Measurements from ENCODE around the gene FCSK. TPM values are rescaled to one million over a fixed set of nuclear protein-coding genes. Genes with fewer than 3 reads are reported as not detected.

Gene FCSK
- total and polyA plus RNA-seq, 4 donors = 5.4 to 21.2 (median 12.9) TPM

- WGBS, 2 donors = 87 to 89% methylated on average over 5 of the region's 5 CpGs
These were observed 24.3 kb upstream of the FCSK start for GRCh38 chr16:70429888-70430666.

GRCh38 chr16:70430667-70431536 lies 23.5 kb upstream of the FCSK start:
- DNase-seq = no peak
- no peaks in the 10 kb centered on the region for H3K36me3 ChIP-seq (ENCODE audit: control insufficient read depth in 1 of 2, insufficient read depth in 2 of 2, low read length in 1 of 2)
- WGBS, 2 donors = 77 to 80% methylated on average over 11 of the region's 11 CpGs
- no peak overlapping the region for H3K4me3 ChIP-seq (ENCODE audit: low read length in 2 of 2)
- ATAC-seq (ENCODE audit: low FRiP score) = no peak
- H3K27me3 ChIP-seq (ENCODE audit: control insufficient read depth in 1 of 2, insufficient read depth in 2 of 2, low read length in 1 of 2) = no peaks in the 10 kb centered on the region
- H3K9me3 ChIP-seq (ENCODE audit: control insufficient read depth, low read length) = no peaks in the 10 kb centered on the region
- peaks cover 2 to 6% of the 10 kb centered on the region in 2 donors for H3K4me1 ChIP-seq (ENCODE audit: control insufficient read depth in 1 of 2, insufficient read depth in 2 of 2, low read length in 2 of 2)
- H3K27ac ChIP-seq (ENCODE audit: low read depth in 1 of 2, low read length in 2 of 2) = no peak overlapping the region
- intact Hi-C loops (cut with DNase I) = no loop called here

More at GRCh38 chr16:70429888-70430666, 24.3 kb upstream of the FCSK start:
- intact Hi-C loops (cut with DNase I) = no loop called here
- H3K4me3 ChIP-seq (ENCODE audit: low read length in 2 of 2) = no peak overlapping the region
- ATAC-seq (ENCODE audit: low FRiP score) = no peak
- H3K9me3 ChIP-seq (ENCODE audit: control insufficient read depth, low read length) = no peaks in the 10 kb centered on the region
- H3K27me3 ChIP-seq (ENCODE audit: control insufficient read depth in 1 of 2, insufficient read depth in 2 of 2, low read length in 1 of 2) = no peaks in the 10 kb centered on the region
- DNase-seq = no peak
- no peaks in the 10 kb centered on the region for H3K36me3 ChIP-seq (ENCODE audit: control insufficient read depth in 1 of 2, insufficient read depth in 2 of 2, low read length in 1 of 2)
- H3K4me1 ChIP-seq (ENCODE audit: control insufficient read depth in 1 of 2, insufficient read depth in 2 of 2, low read length in 2 of 2) = peaks cover 2 to 6% of the 10 kb centered on the region in 2 donors
- no peak overlapping the region for H3K27ac ChIP-seq (ENCODE audit: low read depth in 1 of 2, low read length in 2 of 2)

GRCh38 chr16:70432356-70432722 lies 22.1 kb upstream of the FCSK start:
- intact Hi-C loops (cut with DNase I) = no loop called here
- ATAC-seq (ENCODE audit: low FRiP score) = no peak
- WGBS, 2 donors = 31% methylated on average over 3 of the region's 3 CpGs

DNA sequence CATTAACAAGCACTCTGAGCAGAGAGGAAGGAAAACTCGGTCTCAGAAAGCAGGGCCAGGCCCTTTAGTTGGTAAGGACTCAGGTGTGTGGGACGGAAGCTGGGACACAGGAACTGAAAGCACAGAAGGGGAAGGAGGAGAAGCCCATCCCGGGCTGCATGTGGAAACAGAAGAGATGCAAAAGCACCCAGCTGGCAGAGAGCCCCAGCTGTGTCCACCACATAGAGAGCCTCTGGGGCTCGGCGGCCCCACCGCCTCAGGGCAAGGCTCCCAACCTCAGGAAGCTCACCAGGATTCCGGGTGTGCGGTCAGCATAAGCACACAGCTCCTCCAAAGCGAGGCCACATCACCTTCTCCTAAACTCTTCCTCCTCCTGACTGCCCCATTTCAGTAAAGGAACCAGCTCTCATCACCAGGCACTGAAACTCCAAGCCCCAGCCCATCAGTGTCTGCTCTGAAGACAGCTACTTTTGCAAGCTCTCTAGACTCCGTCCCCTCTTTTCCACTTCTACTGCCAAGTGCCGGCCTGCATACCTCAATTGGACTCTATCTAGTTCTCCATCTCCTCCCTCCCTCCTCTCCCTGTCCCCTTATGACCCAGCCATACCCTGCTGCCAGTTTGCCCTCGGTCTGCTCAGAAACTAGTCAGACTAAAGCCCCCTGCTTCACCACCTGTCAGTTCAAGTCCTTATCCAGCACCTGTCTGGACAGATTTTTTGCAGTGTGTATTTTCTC lies 21.5 kb upstream of the FCSK start:
- H3K4me1 ChIP-seq (ENCODE audit: control insufficient read depth in 1 of 2, insufficient read depth in 2 of 2, low read length in 2 of 2) = peaks cover 0 to 3% of the 10 kb centered on the region in 2 donors
- H3K27me3 ChIP-seq (ENCODE audit: control insufficient read depth in 1 of 2, insufficient read depth in 2 of 2, low read length in 1 of 2) = no peaks in the 10 kb centered on the region
- ATAC-seq (ENCODE audit: low FRiP score) (no peak), DNase-seq (peak in 1 of 2 donors; percentile 62)
- H3K36me3 ChIP-seq (ENCODE audit: control insufficient read depth in 1 of 2, insufficient read depth in 2 of 2, low read length in 1 of 2) = no peaks in the 10 kb centered on the region
- no peaks in the 10 kb centered on the region for H3K9me3 ChIP-seq (ENCODE audit: control insufficient read depth, low read length)
- no peak overlapping the region for H3K4me3 ChIP-seq (ENCODE audit: low read length in 2 of 2)
- H3K27ac ChIP-seq (ENCODE audit: low read depth in 1 of 2, low read length in 2 of 2) = peak overlapping the region in 1 of 2 donors; percentile 68
- intact Hi-C loops (cut with DNase I) = no loop called here
- WGBS, 2 donors = 8 to 19% methylated on average over 12 of the region's 12 CpGs

More at GRCh38 chr16:70432356-70432722, 22.1 kb upstream of the FCSK start:
- Histone ChIP-seq H3K4me1 (ENCODE audit: control insufficient read depth in 1 of 2, insufficient read depth in 2 of 2, low read length in 2 of 2) (peaks cover 2 to 6% of the 10 kb centered on the region in 2 donors), H3K27me3 (ENCODE audit: control insufficient read depth in 1 of 2, insufficient read depth in 2 of 2, low read length in 1 of 2) (no peaks in the 10 kb centered on the region), H3K9me3 (ENCODE audit: control insufficient read depth, low read length) (no peaks in the 10 kb centered on the region), H3K4me3 (ENCODE audit: low read length in 2 of 2) (no peak overlapping the region), H3K27ac (ENCODE audit: low read depth in 1 of 2, low read length in 2 of 2) (peak overlapping the region in 1 of 2 donors; percentile 68), H3K36me3 (ENCODE audit: control insufficient read depth in 1 of 2, insufficient read depth in 2 of 2, low read length in 1 of 2) (no peaks in the 10 kb centered on the region)
- DNase-seq = no peak

DNA sequence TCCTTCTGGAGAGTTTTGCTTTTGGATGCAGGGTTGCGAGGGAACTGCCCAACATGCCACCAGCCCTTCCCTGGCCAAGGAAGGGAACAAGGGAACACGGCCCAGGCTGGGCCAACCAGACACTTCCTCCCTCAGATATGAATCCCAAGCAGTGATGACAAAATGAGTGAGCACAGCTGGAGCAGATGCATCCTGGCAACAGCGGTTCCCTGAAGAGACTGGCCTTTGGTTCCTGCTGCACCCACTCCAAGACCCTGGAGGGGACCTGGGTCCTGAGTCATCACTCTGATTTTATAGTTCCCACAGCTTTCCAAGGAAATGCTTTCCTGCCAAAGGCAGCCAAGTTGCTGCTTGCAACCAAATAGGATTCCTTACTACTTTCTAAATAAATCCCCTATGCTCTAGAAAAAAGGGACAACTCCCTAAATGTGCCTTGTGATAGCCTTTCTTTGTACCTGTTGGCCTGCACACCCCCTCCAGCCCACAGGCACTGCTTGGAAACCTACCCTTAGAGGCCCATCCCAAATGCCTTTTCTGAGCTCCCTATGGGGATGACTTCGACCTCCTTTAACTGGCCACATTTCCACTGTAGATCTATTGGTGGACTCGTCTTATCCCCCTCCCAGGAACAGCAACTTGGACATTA lies 20.8 kb upstream of the FCSK start:
- WGBS, 2 donors = 10 to 19% methylated on average over 5 of the region's 5 CpGs
- no peak overlapping the region for H3K4me3 ChIP-seq (ENCODE audit: low read length in 2 of 2)
- peak; percentile 59 for ATAC-seq (ENCODE audit: low FRiP score)
- H3K27me3 ChIP-seq (ENCODE audit: control insufficient read depth in 1 of 2, insufficient read depth in 2 of 2, low read length in 1 of 2) = no peaks in the 10 kb centered on the region
- no peaks in the 10 kb centered on the region for H3K36me3 ChIP-seq (ENCODE audit: control insufficient read depth in 1 of 2, insufficient read depth in 2 of 2, low read length in 1 of 2)
- H3K27ac ChIP-seq (ENCODE audit: low read depth in 1 of 2, low read length in 2 of 2) = peak overlapping the region in 1 of 2 donors; percentile 68
- peaks cover 0 to 3% of the 10 kb centered on the region in 2 donors for H3K4me1 ChIP-seq (ENCODE audit: control insufficient read depth in 1 of 2, insufficient read depth in 2 of 2, low read length in 2 of 2)
- no peaks in the 10 kb centered on the region for H3K9me3 ChIP-seq (ENCODE audit: control insufficient read depth, low read length)
- DNase-seq = peak in 1 of 2 donors; percentile 79
- intact Hi-C loops (cut with DNase I) = no loop called here

DNA sequence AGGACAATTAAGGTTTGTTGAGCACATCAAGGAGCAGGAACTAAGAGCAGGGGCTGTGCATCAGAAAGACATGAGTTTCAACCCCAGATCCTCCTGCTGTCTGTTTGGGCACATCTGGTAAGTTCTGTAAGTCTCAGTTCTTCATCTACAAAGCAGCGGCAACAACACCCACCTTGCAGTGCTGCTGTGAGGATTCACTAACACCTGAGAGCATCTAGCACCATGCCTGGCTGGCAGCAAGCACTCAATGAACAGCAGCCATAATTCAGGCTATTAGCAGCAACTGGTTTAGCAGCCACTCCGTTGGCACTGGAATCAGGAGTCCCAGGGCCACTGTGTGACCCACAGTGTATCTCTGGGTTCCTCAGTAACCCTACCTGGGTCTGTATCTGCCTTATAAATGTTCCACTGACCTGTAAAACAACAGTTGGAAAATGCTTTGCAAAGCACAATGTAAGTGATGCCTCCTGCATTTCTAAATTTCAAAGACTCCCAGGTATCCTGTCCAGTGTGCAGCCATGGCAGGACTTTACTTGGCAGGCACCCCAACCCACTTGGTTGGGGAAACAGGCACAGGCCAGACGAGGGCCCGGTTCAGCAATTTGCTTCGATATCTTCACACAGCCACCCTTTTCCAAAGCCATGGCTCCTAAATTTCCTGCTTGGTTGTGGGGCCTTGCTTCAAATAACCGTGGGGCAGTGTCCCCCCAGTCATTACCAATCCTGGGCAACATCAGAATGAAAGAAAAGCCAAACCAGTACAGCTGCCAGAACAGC lies 19.7 kb upstream of the FCSK start:
- H3K4me1 ChIP-seq (ENCODE audit: control insufficient read depth in 1 of 2, insufficient read depth in 2 of 2, low read length in 2 of 2) = peaks cover 0 to 2% of the 10 kb centered on the region in 2 donors
- H3K9me3 ChIP-seq (ENCODE audit: control insufficient read depth, low read length) = no peaks in the 10 kb centered on the region
- no peaks in the 10 kb centered on the region for H3K27me3 ChIP-seq (ENCODE audit: control insufficient read depth in 1 of 2, insufficient read depth in 2 of 2, low read length in 1 of 2)
- intact Hi-C loops (cut with DNase I) = loop anchor here (5.0 kb wide), 1 partner anchor 52 kb away; no protein-coding TSS in a partner anchor
- ATAC-seq (ENCODE audit: low FRiP score) (no peak), DNase-seq (no peak)
- H3K4me3 ChIP-seq (ENCODE audit: low read length in 2 of 2) = no peak overlapping the region
- WGBS, 2 donors = 60 to 66% methylated on average over 6 of the region's 6 CpGs
- peak overlapping the region in 1 of 2 donors; percentile 2 for H3K27ac ChIP-seq (ENCODE audit: low read depth in 1 of 2, low read length in 2 of 2)
- H3K36me3 ChIP-seq (ENCODE audit: control insufficient read depth in 1 of 2, insufficient read depth in 2 of 2, low read length in 1 of 2) = no peaks in the 10 kb centered on the region

DNA sequence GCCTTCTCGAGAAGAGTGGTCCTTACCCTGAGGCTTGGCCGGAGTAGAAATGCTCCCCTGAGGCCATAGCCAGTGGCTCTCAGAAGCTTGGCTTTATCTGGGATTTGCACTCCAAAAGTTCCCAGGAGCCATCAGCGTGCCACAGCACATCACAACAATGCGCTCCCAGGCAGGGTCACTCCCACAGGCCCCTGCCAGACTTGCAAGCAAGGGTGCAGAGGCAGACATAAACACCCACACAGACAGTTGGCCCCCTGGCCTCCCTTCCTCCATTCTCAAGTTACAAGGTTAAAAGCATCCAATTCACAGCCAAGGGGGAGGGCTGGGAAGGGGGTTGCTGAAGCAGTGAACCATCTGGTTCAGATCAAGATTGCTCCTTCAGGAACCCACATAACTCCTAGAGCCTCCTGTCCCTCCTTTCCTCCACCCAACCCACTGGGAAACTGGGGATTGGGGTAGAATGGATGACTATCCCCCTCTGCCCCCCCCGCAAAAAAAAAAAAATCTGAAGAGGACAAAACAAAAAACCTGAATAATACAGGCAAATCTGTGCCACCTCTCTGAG lies 17.3 kb upstream of the FCSK start:
- peaks cover 0 to 2% of the 10 kb centered on the region in 2 donors for H3K4me1 ChIP-seq (ENCODE audit: control insufficient read depth in 1 of 2, insufficient read depth in 2 of 2, low read length in 2 of 2)
- H3K36me3 ChIP-seq (ENCODE audit: control insufficient read depth in 1 of 2, insufficient read depth in 2 of 2, low read length in 1 of 2) = no peaks in the 10 kb centered on the region
- no peaks in the 10 kb centered on the region for H3K27me3 ChIP-seq (ENCODE audit: control insufficient read depth in 1 of 2, insufficient read depth in 2 of 2, low read length in 1 of 2)
- 14 to 16% methylated on average over 5 of the region's 5 CpGs for WGBS, 2 donors
- intact Hi-C loops (cut with DNase I) = loop anchor here (5.0 kb wide), 1 partner anchor 55 kb away; no protein-coding TSS in a partner anchor
- no peak for DNase-seq
- no peaks in the 10 kb centered on the region for H3K9me3 ChIP-seq (ENCODE audit: control insufficient read depth, low read length)
- no peak overlapping the region for H3K4me3 ChIP-seq (ENCODE audit: low read length in 2 of 2)
- peak overlapping the region in 1 of 2 donors; percentile 49 for H3K27ac ChIP-seq (ENCODE audit: low read depth in 1 of 2, low read length in 2 of 2)
- ATAC-seq (ENCODE audit: low FRiP score) = no peak
